ENCODE data around the gene C11orf21.

The C11orf21 gene

GRCh38 chr11:2270322-2271076, 31.2 kb downstream of the C11orf21 start, which contains the start of gene ASCL2:
Gene ASCL2, minus strand, starts transcription at chr11:2270588. Its CDS starts 256 bp downstream, at chr11:2270332.
- DNase-seq = no peak

GRCh38 chr11:2269601-2270321, 32.0 kb downstream of the C11orf21 start:
- no peak for DNase-seq

DNA sequence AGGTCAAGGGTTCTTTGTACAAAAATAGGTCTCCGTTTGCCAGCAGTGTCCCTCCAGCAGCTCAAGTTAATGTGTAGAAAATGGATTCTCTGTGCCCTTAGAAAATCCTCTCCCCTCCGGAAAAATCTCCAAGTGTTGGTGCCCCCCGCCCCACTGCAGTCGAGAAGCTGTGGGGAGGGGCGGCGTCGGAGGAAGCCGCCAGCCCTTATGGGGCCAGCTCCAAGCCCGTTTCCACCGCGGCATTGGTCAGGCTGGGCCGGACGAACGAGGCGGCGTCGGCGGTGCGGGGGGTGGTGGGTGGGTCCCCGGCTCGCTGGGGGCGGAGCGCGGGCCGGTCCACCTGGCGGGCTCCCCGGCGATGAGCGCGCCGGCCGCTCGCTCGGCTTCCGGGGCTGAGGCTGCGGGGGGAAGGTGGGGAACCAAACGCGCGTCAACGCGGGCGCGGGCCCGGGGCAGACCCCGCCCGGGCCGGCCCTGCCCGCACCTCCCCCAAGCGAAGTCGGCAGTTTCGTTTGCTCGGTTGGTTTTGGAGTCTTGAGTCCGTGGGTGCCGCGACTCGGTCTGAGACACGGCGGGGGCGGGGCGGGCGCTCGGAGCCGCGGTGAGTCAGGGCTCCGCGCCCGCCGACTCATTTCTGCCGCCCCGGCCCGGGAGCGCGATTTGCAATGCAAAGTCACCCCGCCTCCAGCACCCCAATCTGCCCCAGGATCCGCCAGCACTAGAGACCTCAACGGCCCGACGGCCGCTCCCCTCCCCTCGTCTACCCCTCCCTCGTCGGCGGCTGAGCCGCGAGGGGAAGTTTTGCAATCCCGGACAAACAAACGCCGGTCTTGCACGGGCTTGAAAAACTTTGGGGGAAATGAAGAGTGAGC, 32.8 kb downstream of the C11orf21 start:
- no peak for DNase-seq

DNA sequence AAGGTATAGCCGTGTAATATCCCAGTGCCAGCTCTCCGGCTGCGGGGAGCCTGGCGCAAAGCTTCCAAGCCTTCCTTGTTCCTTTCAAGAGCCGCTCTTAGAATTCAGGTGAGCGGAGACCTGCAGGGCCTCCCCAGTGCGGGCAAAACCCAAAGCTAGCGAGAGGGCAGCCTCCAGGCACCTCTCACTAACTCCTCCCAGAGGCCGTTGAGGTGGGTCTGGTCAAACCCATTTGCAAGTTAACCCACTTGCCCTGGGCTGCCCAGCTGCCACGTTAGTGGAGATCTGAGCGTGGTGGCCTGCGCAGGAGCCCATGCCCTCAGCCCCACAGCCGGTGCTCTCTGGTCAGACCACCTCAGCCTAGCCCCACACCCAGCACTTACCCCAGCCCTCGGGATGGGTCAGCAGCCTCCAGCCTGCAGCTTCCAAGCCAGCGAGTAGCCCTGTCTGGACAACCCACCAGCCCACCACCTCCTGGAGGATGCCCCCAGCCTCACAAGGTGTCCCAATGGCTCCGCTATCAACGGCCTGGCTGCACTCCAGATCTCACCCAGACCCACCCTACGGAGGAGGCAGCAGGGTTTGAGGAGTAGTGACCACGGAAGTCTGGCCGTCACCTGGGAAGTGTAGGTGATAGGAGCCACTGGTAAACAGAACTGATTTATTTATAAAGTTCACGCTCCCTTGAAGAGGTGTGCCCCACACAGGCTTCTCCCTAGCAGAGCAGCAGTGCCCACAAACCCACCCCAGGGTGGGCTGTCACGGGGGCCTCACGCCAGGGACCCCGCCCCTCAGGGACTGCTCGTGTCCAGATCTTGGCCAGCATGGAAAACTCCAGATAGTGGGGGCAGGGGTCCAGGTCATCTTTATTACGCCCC, 33.6 kb downstream of the C11orf21 start:
- no peak for DNase-seq

GRCh38 chr11:2267306-2267850, 34.3 kb downstream of the C11orf21 start:
- no peak for DNase-seq

DNA sequence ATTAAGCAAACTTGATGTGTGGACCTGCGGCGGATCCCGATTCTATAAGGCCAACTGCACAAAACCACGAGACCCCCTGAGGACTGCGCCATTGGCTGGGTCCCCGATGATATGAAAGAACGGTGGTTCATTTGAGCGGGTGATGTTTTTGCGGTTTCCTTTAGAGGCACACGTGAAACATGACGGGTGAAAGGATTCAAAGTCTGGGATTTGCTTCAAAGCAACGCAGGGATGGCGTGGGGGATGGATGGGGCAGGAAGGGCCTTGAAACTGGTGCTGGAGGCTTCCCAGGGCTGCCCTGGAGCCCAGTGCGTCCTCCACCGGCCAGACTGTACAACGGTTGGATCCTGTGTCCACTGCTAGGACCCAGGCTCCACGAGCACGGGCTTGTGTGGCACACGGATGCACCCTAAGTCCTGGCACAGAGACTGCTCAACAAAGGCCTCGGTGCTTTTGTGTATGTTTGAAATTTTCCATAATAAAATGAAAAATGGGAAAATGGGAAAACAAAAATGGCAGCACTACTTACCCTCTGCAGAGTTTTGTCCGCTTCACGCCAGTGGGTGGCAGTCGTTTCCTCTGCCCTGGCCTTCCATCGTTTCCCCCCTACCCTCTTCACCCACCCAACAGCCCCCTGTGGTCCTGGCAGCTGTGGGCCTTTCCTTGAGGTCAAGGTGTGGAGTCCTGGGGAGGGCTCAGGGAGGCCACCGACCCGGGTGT, 35.0 kb downstream of the C11orf21 start:
- no peak for DNase-seq

DNA sequence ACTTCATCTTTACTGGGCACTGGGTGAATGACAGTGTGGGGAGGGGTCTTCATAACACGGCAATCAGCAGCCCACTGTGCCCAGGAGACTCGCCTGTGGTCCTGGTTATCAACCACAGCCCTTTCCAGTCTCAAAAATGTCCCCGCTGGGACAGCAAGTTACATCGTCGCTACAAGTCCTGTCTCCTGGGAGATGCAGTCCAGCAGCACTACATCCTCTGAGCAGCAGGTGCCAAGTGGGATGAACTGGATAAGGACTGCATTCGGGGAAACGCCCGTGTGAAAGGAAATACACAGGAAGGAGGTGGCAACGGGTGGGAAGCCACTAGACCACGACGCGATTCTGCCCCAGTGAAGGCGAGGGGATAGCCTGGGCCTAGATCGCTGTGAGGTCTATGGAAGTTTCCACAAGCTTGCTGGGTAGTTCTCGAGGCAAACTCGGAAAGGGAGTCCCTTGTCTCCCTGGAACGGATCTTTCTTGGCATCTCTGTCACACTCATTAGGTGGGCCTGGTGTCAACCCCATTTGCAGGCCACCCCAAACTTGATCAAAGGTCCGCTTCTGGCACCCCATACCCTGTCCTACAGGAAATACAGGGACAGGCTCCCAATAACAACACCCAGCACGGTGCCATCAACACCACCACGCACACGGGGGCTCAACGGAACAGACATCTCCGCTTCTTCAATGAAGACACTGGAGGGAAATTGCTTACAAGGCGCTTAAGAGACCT, 35.7 kb downstream of the C11orf21 start:
- DNase-seq = no peak

- DNase-seq = no peak
Observed at GRCh38 chr11:2265396-2265795, 36.3 kb downstream of the C11orf21 start.

DNA sequence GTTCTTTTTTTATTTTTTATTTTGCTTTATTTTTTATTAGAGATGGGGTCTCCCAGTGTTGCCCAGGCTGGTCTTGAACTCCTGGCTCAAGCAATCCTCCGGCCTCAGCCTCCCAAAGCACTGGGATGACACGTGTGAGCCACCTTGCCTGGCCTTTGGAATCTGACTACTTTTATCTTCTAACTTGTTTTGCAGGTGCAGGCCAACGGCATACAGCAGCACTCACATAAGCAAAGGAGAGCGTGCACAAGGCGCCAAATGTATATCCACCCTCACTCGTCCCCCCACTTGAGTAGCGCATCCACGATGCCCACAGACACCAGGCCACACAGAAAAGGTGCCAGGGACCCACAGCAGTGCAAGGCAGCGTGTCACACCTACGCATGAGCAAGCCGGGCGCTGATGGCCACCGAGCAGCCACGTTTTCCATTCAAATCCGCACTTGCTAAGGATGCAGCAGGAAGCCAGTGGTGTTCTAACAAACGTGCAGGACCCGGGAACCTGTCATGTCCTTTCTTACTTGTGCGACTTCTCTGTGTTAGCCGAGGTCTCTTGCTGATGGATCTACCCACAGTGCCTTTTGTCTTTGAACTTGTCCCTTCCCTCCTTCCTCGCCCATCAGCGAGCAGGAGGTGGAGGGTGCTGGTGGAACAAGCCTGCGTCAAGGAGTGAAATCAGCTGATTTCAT, 37.2 kb downstream of the C11orf21 start:
- DNase-seq = no peak

DNA sequence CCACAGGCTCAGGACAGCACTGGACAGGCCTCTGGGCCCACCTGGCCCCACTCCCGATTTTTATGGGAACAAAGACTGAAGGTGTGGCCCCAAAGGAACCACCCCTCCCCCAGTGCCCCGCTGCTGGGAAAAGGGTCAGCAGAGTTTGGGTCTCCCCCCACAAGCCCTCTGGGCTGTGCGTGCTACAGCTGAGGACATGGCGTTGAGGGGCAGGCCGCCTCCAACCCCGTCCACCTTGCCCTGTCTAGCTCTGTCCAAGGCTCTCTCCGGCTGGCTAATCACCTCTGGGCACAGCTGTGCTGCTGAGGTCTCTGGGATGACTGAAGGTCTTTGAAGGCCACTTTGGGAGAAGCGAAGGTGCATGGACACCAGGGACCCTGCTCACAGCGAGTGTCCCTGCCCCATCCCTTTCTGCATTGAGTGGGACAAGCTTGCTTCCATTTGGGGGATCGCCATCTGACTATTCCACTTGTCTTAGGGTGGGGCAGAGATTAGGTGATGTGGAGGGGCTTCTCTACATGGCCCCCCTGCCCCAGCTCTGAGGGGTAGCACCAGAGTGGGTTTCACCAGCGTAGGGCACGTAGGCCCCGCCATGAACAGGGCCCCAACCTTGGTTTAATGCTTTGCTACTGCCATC, 37.9 kb downstream of the C11orf21 start:
- no peak for DNase-seq

- no peak for DNase-seq
Observed at GRCh38 chr11:2263071-2263565, 38.6 kb downstream of the C11orf21 start.

- no peak for DNase-seq
Observed at GRCh38 chr11:2262301-2263070, 39.2 kb downstream of the C11orf21 start.

DNA sequence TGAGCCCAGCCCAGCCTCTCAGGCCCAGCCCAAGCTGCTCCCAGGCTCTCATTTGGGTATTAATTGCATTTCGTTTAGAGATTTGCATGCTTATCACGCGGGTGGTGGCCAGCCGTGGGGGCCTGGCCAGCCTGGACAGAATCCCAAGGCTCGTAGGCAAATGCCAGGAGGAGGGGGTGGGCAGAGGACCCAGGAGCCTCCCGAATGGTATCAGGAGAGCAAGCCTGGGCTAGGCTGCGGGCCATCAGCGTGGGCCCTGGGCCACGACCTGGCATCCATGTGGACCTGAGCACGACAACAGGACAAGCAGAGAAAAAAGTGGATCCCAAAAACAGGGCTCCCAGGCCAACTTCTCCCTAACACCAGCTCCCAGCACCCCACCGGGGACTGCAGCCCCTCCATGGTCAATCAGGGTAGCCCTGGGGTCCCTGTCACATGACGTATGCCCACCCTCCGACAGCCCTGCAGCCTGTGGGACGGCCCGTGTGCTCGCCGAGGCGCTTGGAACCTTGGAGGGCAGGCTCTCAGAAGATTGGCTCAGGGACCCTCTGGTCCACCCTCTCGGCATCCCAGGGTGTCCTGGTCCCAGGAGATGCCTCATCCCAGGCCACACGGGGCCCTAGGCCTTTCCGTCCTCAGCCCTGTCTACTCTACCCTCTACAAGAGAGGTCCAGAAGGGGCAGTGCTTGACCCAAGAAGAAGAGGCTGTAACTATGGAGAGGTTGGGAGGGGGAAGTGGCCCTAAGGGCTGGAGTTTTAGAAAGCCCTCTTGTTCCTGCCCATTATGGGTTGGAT, 40.1 kb downstream of the C11orf21 start:
- no peak for DNase-seq

DNA sequence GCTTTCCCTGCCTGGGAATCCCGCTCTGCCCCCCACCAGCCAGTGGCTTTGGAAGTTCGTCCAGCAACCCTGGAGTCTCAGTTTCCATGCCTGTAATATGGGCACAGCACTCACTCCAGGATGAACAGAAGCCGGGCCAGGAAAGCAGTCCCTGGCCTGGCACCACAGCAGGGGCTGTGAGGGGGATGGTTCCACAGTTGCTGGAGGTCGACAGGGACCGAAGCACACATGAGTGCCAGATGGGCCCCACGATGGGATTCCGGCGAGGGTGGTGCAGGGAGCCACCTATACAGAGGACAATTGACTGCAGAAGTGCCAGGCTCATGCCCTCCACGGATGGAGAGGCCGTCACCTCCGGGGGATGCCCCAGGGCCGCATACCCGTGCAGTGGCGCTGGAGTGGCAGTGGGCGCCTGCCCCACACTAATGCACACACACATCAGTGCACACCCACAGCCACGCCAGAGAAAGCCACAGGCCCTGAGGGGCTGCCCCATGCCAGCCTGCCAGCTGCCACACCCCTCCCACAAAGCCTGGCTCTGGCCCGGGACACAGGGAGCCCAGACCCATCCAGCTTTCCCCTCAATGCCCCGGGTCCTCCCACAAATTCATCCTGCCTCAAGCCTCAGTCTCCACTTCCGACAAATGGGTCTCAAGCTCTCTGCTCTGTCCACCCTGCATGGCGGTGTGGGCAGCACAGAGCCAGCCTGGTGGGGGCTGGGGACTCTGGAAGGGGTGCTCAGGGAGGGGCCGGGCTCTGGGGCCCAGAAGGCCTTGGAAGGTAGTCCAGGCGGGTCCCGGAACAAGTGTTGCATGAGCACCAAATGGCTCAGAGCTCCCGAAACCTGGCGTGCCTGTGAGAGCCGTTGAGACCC, 41.0 kb downstream of the C11orf21 start:
- DNase-seq = no peak

GRCh38 chr11:2259897-2260451, 41.7 kb downstream of the C11orf21 start:
- no peak for DNase-seq

GRCh38 chr11:2259466-2259830, 42.3 kb downstream of the C11orf21 start:
- DNase-seq = no peak
